OCI-M1 (cell line): ENCODE data around the gene TMEM209.

Experiments
- DNase-seq: peaks from one replicate; lab custom pipeline; 2025; lab: John Stamatoyannopoulos, UW

Gene TMEM209

GRCh38 chr7:130143986-130144311, 61.3 kb downstream of the TMEM209 start:
- DNase-seq, result no peak

GRCh38 chr7:130143334-130143732, 61.9 kb downstream of the TMEM209 start:
- no peak for DNase-seq

GRCh38 chr7:130142654-130143333, 62.4 kb downstream of the TMEM209 start:
- no peak for DNase-seq

- no peak for DNase-seq
Observed at GRCh38 chr7:130141884-130142653, 63.1 kb downstream of the TMEM209 start.

- no peak for DNase-seq
Observed at GRCh38 chr7:130141161-130141883, 63.9 kb downstream of the TMEM209 start.

GRCh38 chr7:130140551-130141160, 64.5 kb downstream of the TMEM209 start:
- DNase-seq, result no peak

GRCh38 chr7:130139193-130139960, 65.8 kb downstream of the TMEM209 start:
- no peak for DNase-seq

GRCh38 chr7:130137207-130137606, 68.0 kb downstream of the TMEM209 start:
- no peak for DNase-seq

GRCh38 chr7:130136579-130137167, 68.5 kb downstream of the TMEM209 start:
- peak; percentile 20 for DNase-seq

- DNase-seq, result peak; percentile 82
Observed at GRCh38 chr7:130135208-130136205, 69.7 kb downstream of the TMEM209 start.

- DNase-seq, result no peak
Observed at GRCh38 chr7:130134726-130135125, 70.5 kb downstream of the TMEM209 start.

- DNase-seq, result no peak
Observed at GRCh38 chr7:130134106-130134636, 71.0 kb downstream of the TMEM209 start.

GRCh38 chr7:130133029-130133782, 72.0 kb downstream of the TMEM209 start:
- no peak for DNase-seq

- peak; percentile 74 for DNase-seq
Observed at GRCh38 chr7:130131964-130132875, 73.0 kb downstream of the TMEM209 start.

- no peak for DNase-seq
Observed at GRCh38 chr7:130131191-130131834, 73.9 kb downstream of the TMEM209 start.

- DNase-seq, result no peak
Observed at GRCh38 chr7:130129011-130129411, 76.2 kb downstream of the TMEM209 start.

GRCh38 chr7:130127821-130128317, 77.3 kb downstream of the TMEM209 start:
- peak; percentile 58 for DNase-seq
